Activated gamma-delta T cell (primary cell): Measurements from ENCODE around the gene OR5K2.

ENCODE experiments used
- DNase-seq: peaks from one replicate; lab custom pipeline; 2025; lab: John Stamatoyannopoulos, UW
- total RNA-seq, 2 donors: gene quantifications; one replicate each; lab custom pipeline; 2026; lab: John Stamatoyannopoulos, UW

Gene OR5K2
- 0 reads per million in 2 donors for total RNA-seq

DNA sequence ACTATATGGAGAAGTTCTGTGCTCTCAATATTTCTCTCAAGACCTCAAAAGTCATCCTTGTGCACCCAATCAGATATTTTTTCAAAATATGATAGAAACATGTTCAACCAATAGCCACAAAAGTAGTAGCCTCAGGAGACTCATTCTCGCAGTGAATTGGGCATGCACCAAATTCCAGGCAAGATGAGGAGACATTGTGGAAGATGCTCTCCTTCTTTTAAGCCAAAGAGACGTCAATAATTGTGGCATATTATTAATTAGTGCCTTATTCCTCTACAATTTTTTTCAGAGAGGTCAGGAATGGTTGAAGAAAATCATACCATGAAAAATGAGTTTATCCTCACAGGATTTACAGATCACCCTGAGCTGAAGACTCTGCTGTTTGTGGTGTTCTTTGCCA, at the start of gene OR5K2:
TSS of gene OR5K2 (plus strand) at position 301 of the 400 bp plus-strand sequence. CDS start at position 301, 0 bp downstream.
- no peak for DNase-seq

- no peak for DNase-seq
These were observed 47.8 kb upstream of the OR5K2 start for GRCh38 chr3:98449606-98450193.

- no peak for DNase-seq
These were observed 47.1 kb upstream of the OR5K2 start for GRCh38 chr3:98450372-98450771.

DNA sequence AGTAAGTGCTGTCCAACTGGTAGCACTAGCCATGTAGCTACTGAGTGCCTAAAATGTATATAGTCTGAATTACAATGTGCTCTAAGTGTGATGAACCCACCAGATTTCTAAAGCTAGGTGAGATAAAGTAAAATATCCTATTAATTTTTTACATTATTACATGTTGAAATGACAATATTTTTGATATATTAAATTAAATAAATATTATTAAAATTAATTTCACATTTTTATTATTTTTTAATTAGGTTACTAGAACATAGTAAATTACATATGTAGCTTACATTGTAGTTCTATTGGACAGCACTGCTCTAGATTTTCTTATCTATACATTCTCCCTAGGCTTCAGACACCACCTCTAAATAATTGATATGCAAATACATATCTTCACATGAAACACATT, 43.7 kb upstream of the OR5K2 start:
- no peak for DNase-seq

- DNase-seq, result no peak
These were observed 42.6 kb upstream of the OR5K2 start for GRCh38 chr3:98454929-98455328.

DNA sequence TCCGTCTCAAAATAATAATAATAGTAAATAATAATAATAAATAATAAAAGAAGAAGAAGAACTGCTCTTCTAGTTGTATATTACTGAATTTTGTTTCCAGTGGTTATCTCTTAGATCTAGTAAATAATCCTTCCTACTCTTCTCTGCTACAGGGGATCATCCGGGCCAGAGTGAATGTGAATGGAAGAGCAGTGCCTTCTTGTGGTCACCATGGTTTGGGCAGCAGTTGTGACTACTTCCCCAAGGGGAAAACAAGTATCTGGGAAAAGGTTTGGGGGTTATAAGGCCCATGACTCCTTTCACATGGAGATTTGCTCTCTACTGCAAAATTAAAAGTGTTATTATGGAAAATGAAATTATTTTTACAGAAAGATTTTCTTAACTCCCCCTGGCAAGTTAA, 39.9 kb upstream of the OR5K2 start:
- DNase-seq, result no peak

GRCh38 chr3:98460220-98460619, 37.3 kb upstream of the OR5K2 start:
- DNase-seq, result no peak

- no peak for DNase-seq
These were observed 34.6 kb upstream of the OR5K2 start, which contains the start of gene OR5K1 for GRCh38 chr3:98462901-98463300. Gene OR5K1 (plus strand): TSS chr3:98463201. CDS start chr3:98469577, 6,376 bp downstream.

GRCh38 chr3:98482717-98483482, 14.6 kb upstream of the OR5K2 start:
- DNase-seq, result no peak

GRCh38 chr3:98483626-98484025, 13.9 kb upstream of the OR5K2 start:
- no peak for DNase-seq

DNA sequence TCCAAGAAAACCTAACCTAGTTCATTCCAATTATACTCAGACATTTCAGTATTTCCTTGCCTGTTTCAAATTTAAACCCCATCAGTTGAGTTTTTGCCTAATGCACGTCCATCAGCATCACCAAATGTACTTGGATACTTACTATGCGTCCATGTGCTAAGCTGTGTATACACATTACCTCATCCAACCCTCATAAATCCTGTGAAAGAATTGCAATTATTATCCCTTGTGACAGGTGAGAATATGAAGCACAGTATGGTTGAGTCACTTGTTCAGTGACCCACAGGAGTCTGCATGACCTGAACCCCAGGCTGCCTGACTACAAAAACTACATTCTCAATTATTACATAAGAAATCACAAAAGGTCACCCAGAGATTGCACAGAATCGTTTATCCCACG, 2.5 kb downstream of the OR5K2 start:
- no peak for DNase-seq

DNA sequence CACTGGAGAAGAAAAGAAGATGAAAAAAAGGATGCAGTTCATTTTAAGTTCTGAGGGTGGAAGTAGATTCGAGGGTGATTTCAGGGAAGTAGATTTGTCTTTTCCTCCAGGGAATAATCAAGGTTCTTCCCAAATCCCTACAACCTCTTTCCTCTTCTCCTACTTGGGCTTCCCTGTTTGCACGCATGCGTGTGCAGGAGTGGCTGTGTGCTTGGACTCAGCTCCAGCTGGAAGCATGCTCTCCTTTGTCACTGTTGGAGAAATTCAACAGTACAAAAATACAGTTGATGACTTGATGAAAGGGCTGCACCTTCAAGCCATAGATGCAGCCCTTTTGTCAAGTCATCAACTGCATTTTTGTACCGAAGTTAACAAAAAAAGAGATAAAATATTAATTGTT, 3.8 kb downstream of the OR5K2 start:
- DNase-seq, result no peak

DNA sequence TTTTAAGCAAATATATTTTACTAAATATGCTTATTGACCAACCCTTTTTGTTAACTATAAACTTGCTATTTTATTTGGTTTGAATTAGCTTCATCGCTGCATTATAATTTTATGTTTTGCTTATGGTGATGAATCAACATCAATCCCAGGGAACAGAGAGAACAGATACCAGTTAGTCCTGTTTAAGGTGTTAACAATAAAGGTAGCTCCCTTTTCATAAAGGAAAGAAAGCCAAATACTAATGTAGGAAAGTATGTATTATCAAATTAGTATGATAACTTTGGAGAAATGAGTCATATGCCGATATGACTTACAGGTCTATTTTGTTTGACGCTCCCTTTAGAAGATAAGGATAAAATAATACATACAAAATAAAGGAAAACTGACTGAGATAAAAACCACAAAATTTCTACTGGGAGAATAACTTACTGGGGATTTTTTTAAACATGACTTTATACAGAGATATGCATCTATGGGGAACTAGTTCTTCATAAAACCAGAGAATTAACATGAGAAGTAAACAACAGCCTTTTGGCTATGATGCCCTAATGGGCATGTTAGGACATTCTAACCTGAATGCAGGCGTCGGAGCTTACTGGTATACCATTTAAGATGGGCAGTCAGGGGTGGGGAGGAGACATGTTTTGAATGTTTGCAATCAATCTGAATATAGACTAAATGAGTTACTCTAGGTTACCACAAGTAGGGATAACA, 4.5 kb downstream of the OR5K2 start:
- DNase-seq, result no peak

DNA sequence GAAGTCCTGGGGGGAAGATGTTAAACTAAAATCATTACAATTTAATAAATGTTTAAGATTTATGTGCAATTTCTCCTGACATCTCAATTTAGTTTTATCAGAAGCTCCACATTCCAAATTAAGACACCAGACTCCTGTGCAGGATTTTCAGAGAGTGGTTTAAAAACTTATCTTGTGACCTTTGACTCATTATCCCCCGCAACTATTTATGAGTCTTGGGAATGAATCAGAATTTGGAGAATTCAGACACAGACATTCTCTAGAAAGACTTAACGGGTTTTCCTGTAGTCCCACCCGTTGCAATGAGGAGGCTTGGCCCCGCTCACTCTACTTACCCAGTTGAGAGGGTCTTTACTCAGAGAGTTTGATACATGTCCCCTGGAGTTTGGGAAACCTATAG, 7.1 kb downstream of the OR5K2 start:
- no peak for DNase-seq

GRCh38 chr3:98508582-98508981, 11.1 kb downstream of the OR5K2 start:
- no peak for DNase-seq

- DNase-seq, result no peak
These were observed 15.1 kb downstream of the OR5K2 start for GRCh38 chr3:98512576-98512975.

DNA sequence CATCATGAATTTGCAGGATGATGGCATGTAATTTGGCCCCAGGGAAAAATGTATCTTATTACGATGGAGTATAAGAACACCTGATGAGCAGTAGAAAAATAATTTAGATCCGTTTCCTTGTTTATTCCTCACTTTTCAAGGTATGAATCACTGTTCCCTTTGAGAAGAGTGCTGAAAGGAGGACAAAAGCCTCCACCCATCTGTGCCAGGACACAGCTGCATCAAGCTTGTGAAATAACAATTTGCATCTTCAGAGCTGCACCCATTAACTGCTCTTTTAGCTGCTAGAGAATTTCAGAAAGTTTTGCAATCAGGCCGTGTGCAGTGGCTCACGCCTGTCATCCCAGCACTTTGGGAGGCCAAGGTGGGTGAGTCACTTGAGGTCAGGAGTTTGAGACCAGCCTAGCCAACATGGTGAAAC, 15.6 kb downstream of the OR5K2 start:
- no peak for DNase-seq

DNA sequence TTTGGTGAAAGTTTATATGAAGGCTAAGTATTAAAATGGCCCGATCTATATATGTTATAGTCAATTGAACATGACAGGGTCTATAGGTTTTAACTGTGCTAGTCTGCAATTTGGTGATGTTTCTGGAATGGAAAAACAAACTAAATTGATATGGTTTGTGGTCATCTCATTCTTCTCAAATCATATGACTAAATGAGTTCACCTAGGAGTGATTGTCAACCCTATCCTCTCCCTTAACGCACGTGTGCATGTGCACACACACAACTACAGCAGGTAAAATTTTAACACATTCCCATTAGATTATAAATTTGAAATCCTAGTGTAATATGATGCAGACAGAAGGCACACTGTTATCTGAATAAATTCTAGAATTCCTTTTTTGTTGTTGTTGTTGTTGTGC, 16.3 kb downstream of the OR5K2 start:
- DNase-seq, result no peak

GRCh38 chr3:98514948-98515347, 17.5 kb downstream of the OR5K2 start:
- no peak for DNase-seq

- no peak for DNase-seq
These were observed 21.3 kb downstream of the OR5K2 start for GRCh38 chr3:98518816-98519215.

DNA sequence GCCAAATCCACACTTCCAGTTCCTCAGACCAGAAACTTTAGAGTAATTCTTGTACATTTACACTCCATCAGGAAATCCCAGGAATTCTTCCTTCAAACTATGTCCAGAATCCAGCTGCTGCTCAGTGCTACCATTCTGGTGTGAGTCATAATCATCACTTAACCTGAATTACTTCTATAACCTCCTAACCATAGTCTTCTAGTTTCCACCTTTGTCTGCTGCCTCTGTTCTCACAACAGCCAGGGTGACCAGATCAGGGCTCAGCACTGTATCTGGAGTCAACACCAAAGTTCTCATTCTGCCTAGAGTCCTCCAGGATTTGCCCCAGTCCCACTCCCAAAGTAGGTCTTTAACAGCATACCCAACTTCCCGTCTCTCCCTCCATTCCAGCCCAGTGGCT, 21.9 kb downstream of the OR5K2 start:
- no peak for DNase-seq

- no peak for DNase-seq
These were observed 24.5 kb downstream of the OR5K2 start for GRCh38 chr3:98521897-98522543.
